HG03378 (cell line): ENCODE measurements around the gene SH2B3.

Experiments
- ATAC-seq: cut with Tn5 transposase; IDR thresholded peaks from one replicate; pipeline ENCODE4 v1.9.1; 2021; ENCODE audit warnings: mild to moderate bottlenecking, moderate library complexity; ENCODE audit not compliant: unreplicated experiment

Gene SH2B3

GRCh38 chr12:111408686-111409402 is 3.1 kb downstream of the SH2B3 start:
- ATAC-seq, result no peak

- no peak for ATAC-seq
Observed at GRCh38 chr12:111409403-111409779, 3.7 kb downstream of the SH2B3 start.

- no peak for ATAC-seq
Observed at GRCh38 chr12:111409780-111410430, 4.2 kb downstream of the SH2B3 start.

- ATAC-seq, result no peak
Observed at GRCh38 chr12:111410431-111411184, 4.9 kb downstream of the SH2B3 start.

- no peak for ATAC-seq
Observed at GRCh38 chr12:111411185-111411764, 5.6 kb downstream of the SH2B3 start.

- no peak for ATAC-seq
Observed at GRCh38 chr12:111412007-111412829, 6.5 kb downstream of the SH2B3 start.

GRCh38 chr12:111412830-111413441 is 7.2 kb downstream of the SH2B3 start:
- ATAC-seq, result no peak

GRCh38 chr12:111413442-111414086 is 7.8 kb downstream of the SH2B3 start:
- no peak for ATAC-seq

GRCh38 chr12:111414711-111415252 is 9.1 kb downstream of the SH2B3 start:
- ATAC-seq, result no peak

- ATAC-seq, result no peak
Observed at GRCh38 chr12:111417290-111417689, 11.6 kb downstream of the SH2B3 start.

GRCh38 chr12:111417784-111418593 is 12.3 kb downstream of the SH2B3 start:
- ATAC-seq, result no peak

GRCh38 chr12:111418594-111418880 is 12.8 kb downstream of the SH2B3 start:
- ATAC-seq, result no peak

- no peak for ATAC-seq
Observed at GRCh38 chr12:111419784-111420183, 14.1 kb downstream of the SH2B3 start.

GRCh38 chr12:111420494-111420893 is 14.8 kb downstream of the SH2B3 start:
- ATAC-seq, result no peak

- ATAC-seq, result no peak
Observed at GRCh38 chr12:111424189-111424792, 18.6 kb downstream of the SH2B3 start.

- ATAC-seq, result no peak
Observed at GRCh38 chr12:111424793-111425251, 19.1 kb downstream of the SH2B3 start.

GRCh38 chr12:111425655-111426054 is 19.9 kb downstream of the SH2B3 start:
- ATAC-seq, result no peak
